AG09319 (cell line): Measurements from ENCODE around the gene AGAP1.

ENCODE experiments used
- DNase-seq: peaks from one replicate; pipeline ENCODE4 v3.0.0-alpha.2; 2010; ENCODE audit warnings: low read depth; ENCODE audit errors: extremely low read depth
- TF ChIP-seq, protein P1 (sequence below): IDR thresholded peaks from 2 replicates; pipeline ENCODE4 v1.5.1; 2011; ENCODE audit warnings: low read depth, mild to moderate bottlenecking, inconsistent platforms, low read length, moderate library complexity

Gene AGAP1

GRCh38 chr2:235699576-235699975, 205.7 kb downstream of the AGAP1 start:
- DNase-seq: no peak
- TF ChIP-seq, protein P1, sequence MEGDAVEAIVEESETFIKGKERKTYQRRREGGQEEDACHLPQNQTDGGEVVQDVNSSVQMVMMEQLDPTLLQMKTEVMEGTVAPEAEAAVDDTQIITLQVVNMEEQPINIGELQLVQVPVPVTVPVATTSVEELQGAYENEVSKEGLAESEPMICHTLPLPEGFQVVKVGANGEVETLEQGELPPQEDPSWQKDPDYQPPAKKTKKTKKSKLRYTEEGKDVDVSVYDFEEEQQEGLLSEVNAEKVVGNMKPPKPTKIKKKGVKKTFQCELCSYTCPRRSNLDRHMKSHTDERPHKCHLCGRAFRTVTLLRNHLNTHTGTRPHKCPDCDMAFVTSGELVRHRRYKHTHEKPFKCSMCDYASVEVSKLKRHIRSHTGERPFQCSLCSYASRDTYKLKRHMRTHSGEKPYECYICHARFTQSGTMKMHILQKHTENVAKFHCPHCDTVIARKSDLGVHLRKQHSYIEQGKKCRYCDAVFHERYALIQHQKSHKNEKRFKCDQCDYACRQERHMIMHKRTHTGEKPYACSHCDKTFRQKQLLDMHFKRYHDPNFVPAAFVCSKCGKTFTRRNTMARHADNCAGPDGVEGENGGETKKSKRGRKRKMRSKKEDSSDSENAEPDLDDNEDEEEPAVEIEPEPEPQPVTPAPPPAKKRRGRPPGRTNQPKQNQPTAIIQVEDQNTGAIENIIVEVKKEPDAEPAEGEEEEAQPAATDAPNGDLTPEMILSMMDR: no peak

DNA sequence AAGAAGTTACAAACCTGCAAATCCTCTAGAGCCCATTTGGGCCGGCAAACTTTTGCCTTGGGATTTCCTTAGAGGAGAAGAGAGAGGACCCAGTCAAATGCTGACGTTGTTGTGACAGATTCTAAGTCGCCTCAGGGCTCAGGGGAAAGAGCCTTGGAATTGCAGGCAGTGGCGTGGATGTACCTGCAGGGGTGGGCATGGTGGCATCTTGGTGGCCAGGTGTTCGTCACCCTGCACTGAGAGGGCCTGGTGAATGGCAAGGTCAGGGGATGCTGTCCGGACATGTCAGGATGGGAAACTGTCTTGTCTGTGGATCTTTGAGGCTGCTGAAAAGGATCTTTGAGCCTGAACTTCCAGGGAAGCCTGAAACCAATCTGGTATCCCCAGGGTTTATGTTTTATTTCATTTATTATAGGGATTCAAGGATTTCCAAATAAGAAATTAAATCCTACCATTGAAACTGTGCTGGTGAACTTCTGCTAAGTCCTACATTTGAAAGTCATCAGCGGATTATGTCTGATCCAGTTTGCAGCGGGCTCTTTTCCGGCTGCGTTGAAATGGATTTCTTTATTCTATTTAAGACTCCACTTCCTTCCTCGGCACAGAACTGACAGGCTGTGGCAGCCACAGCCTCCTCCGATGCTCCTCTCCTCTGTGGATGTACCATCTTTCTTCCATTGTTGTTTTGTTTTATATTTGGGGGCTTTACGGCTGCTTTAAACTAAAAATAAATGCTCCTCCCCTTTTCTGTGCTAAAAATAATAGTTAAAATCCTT, 207.6 kb downstream of the AGAP1 start:
- no peak for DNase-seq
- TF ChIP-seq, protein P1: no peak

- DNase-seq: no peak
- TF ChIP-seq, protein P1: no peak
Observed at GRCh38 chr2:235702186-235702585, 208.3 kb downstream of the AGAP1 start.

- TF ChIP-seq, protein P1: no peak
- no peak for DNase-seq
Observed at GRCh38 chr2:235703711-235704295, 210.0 kb downstream of the AGAP1 start.

- TF ChIP-seq, protein P1: no peak
- no peak for DNase-seq
Observed at GRCh38 chr2:235705296-235705695, 211.5 kb downstream of the AGAP1 start.

GRCh38 chr2:235706506-235706905, 212.7 kb downstream of the AGAP1 start:
- DNase-seq: no peak
- TF ChIP-seq, protein P1: no peak

GRCh38 chr2:235707411-235708096, 213.7 kb downstream of the AGAP1 start:
- TF ChIP-seq, protein P1: no peak
- no peak for DNase-seq
